ENCODE measurements around the gene AP3S2. TPM values are rescaled to one million over a fixed set of nuclear protein-coding genes. Genes with fewer than 3 reads are reported as not detected.

Gene AP3S2
- total and polyA plus RNA-seq, 2 donors (not counting 1 experiment from before 2014, with no cell fraction given), result 11.3 to 32.3 TPM

DNA sequence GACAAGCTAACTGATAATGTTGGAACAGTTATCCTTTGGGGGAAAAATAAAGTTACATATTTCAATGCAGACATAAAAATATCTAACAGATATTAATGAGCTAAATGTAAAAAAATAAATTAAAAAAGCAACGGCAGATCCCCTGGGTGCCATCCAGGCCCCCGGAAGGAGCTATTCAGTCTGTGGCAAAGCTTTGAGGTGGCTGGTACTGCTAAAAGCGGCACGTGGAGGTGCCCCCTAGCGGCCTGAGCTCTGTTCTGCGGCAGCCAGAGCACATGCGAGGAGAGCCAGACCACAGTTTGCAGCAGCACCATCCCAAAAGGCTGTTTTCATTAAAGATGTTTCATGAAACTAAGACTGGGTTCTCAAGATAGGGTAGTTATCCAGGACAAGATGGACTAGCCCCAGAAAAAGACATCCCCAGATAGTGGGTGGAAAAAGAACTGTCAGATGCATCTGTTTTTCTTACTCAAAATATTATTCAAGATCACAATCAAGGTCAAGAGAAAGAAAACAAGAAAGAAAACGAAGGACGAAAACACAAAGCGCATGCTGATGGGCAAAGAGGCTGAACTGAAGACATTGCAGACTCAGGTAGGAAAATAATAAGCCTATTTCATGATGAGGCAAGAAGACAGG is 18.7 kb downstream of the AP3S2 start:
- Histone ChIP-seq H3K4me3 (ENCODE audit: control extremely low read depth in 1 of 5, extremely low read depth in 1 of 5, insufficient read depth in 1 of 5, low read depth in 2 of 5, low read length in 4 of 5) (no peak overlapping the region), H3K27me3 (replicated peaks in 1 of 4; ENCODE audit: control extremely low read depth in 1 of 4, control insufficient read depth in 3 of 4, insufficient read depth in 4 of 4, low read length in 3 of 4) (no peaks in the 10 kb centered on the region), H3K9ac (ENCODE audit: low read length) (no peak overlapping the region), H3K36me3 (replicated peaks in 1 of 2; ENCODE audit: control extremely low read depth in 1 of 2, control insufficient read depth in 1 of 2, extremely low read depth in 1 of 2, insufficient read depth in 2 of 2, low read length in 1 of 2) (peaks cover 14 to 23% of the 10 kb centered on the region in 2 experiments), H4K20me1 (ENCODE audit: control insufficient read depth, insufficient read depth, low read length, poor library complexity, severe bottlenecking) (no peaks in the 10 kb centered on the region), H3K4me1 (ENCODE audit: control insufficient read depth in 2 of 2, insufficient read depth in 2 of 2, low read length in 2 of 2) (peaks cover 0 to 4% of the 10 kb centered on the region in 2 donors), H3K27ac (ENCODE audit: low read length in 2 of 2) (no peak overlapping the region), H3K9me3 (ENCODE audit: control extremely low read depth in 1 of 3, control insufficient read depth in 2 of 3, insufficient read depth in 1 of 3, low read length in 2 of 3) (no peaks in the 10 kb centered on the region), H3K79me2 (ENCODE audit: control insufficient read depth, insufficient read depth, low read length) (no peaks in the 10 kb centered on the region), H3K4me2 (replicated peaks; ENCODE audit: low read depth, low read length, poor library complexity, severe bottlenecking) (peak overlapping the region; percentile 49), H2AFZ (ENCODE audit: insufficient read depth, low read depth, low read length, poor library complexity, severe bottlenecking) (peak overlapping the region; percentile 6)
- 0% methylated on average over 7 of the region's 10 CpGs for WGBS (ENCODE audit: insufficient coverage)
- CTCF ChIA-PET, result interaction anchor here (0.6 to 6.8 kb wide), 48 partner anchors 8 to 485 kb away, joined by 3 to 159 read pairs (median 4); partner anchors contain the start of genes AP3S2, IDH2 and MESP1
- Mint-ChIP-seq H3K27me3 (no peaks in the 10 kb centered on the region), H3K4me3 (no peak overlapping the region), H3K9me3 (ENCODE audit: insufficient read depth) (no peaks in the 10 kb centered on the region), H3K4me1 (peaks cover 5% of the 10 kb centered on the region), H3K27ac (no peak overlapping the region)
- ATAC-seq (ENCODE audit: low read depth) (peak; percentile 99), DNase-seq (peak; percentile 81)
- intact Hi-C loops (cut with micrococcal nuclease), result loop anchor here (1.0 kb wide), 3 partner anchors 19 to 135 kb away; no protein-coding TSS in a partner anchor
- POLR2A ChIA-PET, result no interaction called here
- TF ChIP-seq EZH2 (IDR thresholded peaks at IDR 0.05; ENCODE audit: borderline replicate concordance, insufficient read depth, low read depth, low read length, poor library complexity, severe bottlenecking), result no peak
- TF ChIP-seq, protein P1, sequence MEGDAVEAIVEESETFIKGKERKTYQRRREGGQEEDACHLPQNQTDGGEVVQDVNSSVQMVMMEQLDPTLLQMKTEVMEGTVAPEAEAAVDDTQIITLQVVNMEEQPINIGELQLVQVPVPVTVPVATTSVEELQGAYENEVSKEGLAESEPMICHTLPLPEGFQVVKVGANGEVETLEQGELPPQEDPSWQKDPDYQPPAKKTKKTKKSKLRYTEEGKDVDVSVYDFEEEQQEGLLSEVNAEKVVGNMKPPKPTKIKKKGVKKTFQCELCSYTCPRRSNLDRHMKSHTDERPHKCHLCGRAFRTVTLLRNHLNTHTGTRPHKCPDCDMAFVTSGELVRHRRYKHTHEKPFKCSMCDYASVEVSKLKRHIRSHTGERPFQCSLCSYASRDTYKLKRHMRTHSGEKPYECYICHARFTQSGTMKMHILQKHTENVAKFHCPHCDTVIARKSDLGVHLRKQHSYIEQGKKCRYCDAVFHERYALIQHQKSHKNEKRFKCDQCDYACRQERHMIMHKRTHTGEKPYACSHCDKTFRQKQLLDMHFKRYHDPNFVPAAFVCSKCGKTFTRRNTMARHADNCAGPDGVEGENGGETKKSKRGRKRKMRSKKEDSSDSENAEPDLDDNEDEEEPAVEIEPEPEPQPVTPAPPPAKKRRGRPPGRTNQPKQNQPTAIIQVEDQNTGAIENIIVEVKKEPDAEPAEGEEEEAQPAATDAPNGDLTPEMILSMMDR (IDR thresholded peaks at IDR 0.05), result peak; percentile 97

DNA sequence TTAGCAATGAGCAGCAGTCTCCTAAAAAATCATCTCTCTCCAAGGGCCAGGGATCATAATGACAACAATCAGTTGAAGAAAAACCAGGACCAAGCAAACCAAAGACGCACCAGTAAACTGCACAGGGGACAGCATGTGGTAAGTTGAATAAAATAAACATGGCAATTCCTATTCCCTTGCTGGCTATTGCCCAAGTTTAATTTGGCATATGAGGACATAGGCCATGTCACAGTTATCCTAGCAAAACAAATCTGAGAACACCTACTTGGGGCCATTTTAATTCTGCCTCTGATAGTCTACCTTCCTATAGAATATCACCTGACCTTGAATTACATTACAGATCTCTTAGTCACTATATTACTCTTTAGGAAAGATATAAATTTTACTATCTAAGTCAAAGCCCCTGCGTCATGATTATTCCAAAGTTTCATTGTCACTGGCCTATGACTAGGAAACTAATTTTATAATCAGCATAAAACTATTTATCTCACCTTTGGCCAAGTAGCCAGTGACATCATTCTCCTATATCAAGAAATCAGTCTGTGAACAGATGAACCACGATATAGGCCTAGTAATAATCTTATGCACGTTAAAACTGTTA is 23.0 kb downstream of the AP3S2 start:
- H3K4me1 Mint-ChIP-seq, result peaks cover 5% of the 10 kb centered on the region
- no peak overlapping the region for H3K4me3 Mint-ChIP-seq
- H3K9me3 Mint-ChIP-seq (ENCODE audit: insufficient read depth), result no peaks in the 10 kb centered on the region
- peaks cover 8 to 18% of the 10 kb centered on the region in 2 experiments for H3K36me3 ChIP-seq (replicated peaks in 1 of 2; ENCODE audit: control extremely low read depth in 1 of 2, control insufficient read depth in 1 of 2, extremely low read depth in 1 of 2, insufficient read depth in 2 of 2, low read length in 1 of 2)
- no peak overlapping the region for H3K27ac Mint-ChIP-seq
- ATAC-seq (ENCODE audit: low read depth), result no peak
- no peaks in the 10 kb centered on the region for H4K20me1 ChIP-seq (ENCODE audit: control insufficient read depth, insufficient read depth, low read length, poor library complexity, severe bottlenecking)
- TF ChIP-seq, protein P1 (IDR thresholded peaks at IDR 0.05), result no peak
- no peak for TF ChIP-seq EZH2 (IDR thresholded peaks at IDR 0.05; ENCODE audit: borderline replicate concordance, insufficient read depth, low read depth, low read length, poor library complexity, severe bottlenecking)
- H3K27me3 Mint-ChIP-seq, result no peaks in the 10 kb centered on the region
- H3K4me2 ChIP-seq (replicated peaks; ENCODE audit: low read depth, low read length, poor library complexity, severe bottlenecking), result no peak overlapping the region
- no peak for DNase-seq
- H3K4me3 ChIP-seq (ENCODE audit: control extremely low read depth in 1 of 5, extremely low read depth in 1 of 5, insufficient read depth in 1 of 5, low read depth in 2 of 5, low read length in 4 of 5), result no peak overlapping the region
- H2AFZ ChIP-seq (ENCODE audit: insufficient read depth, low read depth, low read length, poor library complexity, severe bottlenecking), result no peak overlapping the region
- H3K9ac ChIP-seq (ENCODE audit: low read length), result no peak overlapping the region
- CTCF ChIA-PET, result interaction anchor here (6.8 kb wide), 1 partner anchor 109 kb away, joined by 159 read pairs; no protein-coding TSS in a partner anchor
- POLR2A ChIA-PET, result no interaction called here
- H3K79me2 ChIP-seq (ENCODE audit: control insufficient read depth, insufficient read depth, low read length), result no peaks in the 10 kb centered on the region
- no peaks in the 10 kb centered on the region for H3K9me3 ChIP-seq (ENCODE audit: control extremely low read depth in 1 of 3, control insufficient read depth in 2 of 3, insufficient read depth in 1 of 3, low read length in 2 of 3)
- peaks cover 0 to 4% of the 10 kb centered on the region in 2 donors for H3K4me1 ChIP-seq (ENCODE audit: control insufficient read depth in 2 of 2, insufficient read depth in 2 of 2, low read length in 2 of 2)
- 100% methylated on average over 2 of the region's 4 CpGs for WGBS (ENCODE audit: insufficient coverage)
- intact Hi-C loops (cut with micrococcal nuclease), result no loop called here
- H3K27me3 ChIP-seq (replicated peaks in 1 of 4; ENCODE audit: control extremely low read depth in 1 of 4, control insufficient read depth in 3 of 4, insufficient read depth in 4 of 4, low read length in 3 of 4), result no peaks in the 10 kb centered on the region
- H3K27ac ChIP-seq (ENCODE audit: low read length in 2 of 2), result no peak overlapping the region

Measured in B cell (primary cell).